CD4-positive, alpha-beta T cell treated with Interleukin-6 for 4 hours (primary cell): ENCODE measurements around the gene HSPA1A.
"Not testable (repeated sequence)": the region's sequence is repeated elsewhere in the genome, so short reads cannot be mapped to it uniquely, and the experiment has no call there.

Experiments
- DNase-seq: peaks from one replicate; pipeline ENCODE4 v3.0.0-alpha.2; 2020; ENCODE audit warnings: mixed read lengths

HSPA1A gene

GRCh38 chr6:31836474-31837368 lies 21.4 kb downstream of the HSPA1A start:
- peak; percentile 20 for DNase-seq

GRCh38 chr6:31837369-31838113 lies 22.2 kb downstream of the HSPA1A start:
- peak; percentile 10 for DNase-seq

GRCh38 chr6:31838114-31838553 lies 22.8 kb downstream of the HSPA1A start:
- DNase-seq, result not testable (repeated sequence)

GRCh38 chr6:31838968-31839367 lies 23.6 kb downstream of the HSPA1A start:
- DNase-seq, result no peak

- not testable (repeated sequence) for DNase-seq
These were observed 24.4 kb downstream of the HSPA1A start for GRCh38 chr6:31839779-31840126.

- no peak for DNase-seq
These were observed 26.7 kb downstream of the HSPA1A start for GRCh38 chr6:31842053-31842452.

GRCh38 chr6:31844507-31844906 lies 29.2 kb downstream of the HSPA1A start:
- no peak for DNase-seq

- no peak for DNase-seq
These were observed 32.1 kb downstream of the HSPA1A start for GRCh38 chr6:31847276-31847978.

- no peak for DNase-seq
These were observed 35.6 kb downstream of the HSPA1A start for GRCh38 chr6:31850765-31851484.

- DNase-seq, result no peak
These were observed 36.1 kb downstream of the HSPA1A start for GRCh38 chr6:31851485-31851832.

GRCh38 chr6:31851980-31852718 lies 36.8 kb downstream of the HSPA1A start:
- DNase-seq, result not testable (repeated sequence)

GRCh38 chr6:31857774-31858173 lies 42.4 kb downstream of the HSPA1A start:
- not testable (repeated sequence) for DNase-seq

GRCh38 chr6:31858707-31859106 lies 43.4 kb downstream of the HSPA1A start:
- no peak for DNase-seq

GRCh38 chr6:31859923-31860322 lies 44.6 kb downstream of the HSPA1A start:
- no peak for DNase-seq

GRCh38 chr6:31860349-31860748 lies 45.0 kb downstream of the HSPA1A start:
- DNase-seq, result no peak

- no peak for DNase-seq
These were observed 45.8 kb downstream of the HSPA1A start for GRCh38 chr6:31861150-31861549.

- no peak for DNase-seq
These were observed 46.6 kb downstream of the HSPA1A start for GRCh38 chr6:31861919-31862343.

- DNase-seq, result peak; percentile 99
These were observed 47.2 kb downstream of the HSPA1A start, which contains the start of gene NEU1 for GRCh38 chr6:31862344-31863235. Gene NEU1, minus strand, starts transcription at chr6:31862821. Its CDS starts 45 bp downstream, at chr6:31862776.

- not testable (repeated sequence) for DNase-seq
These were observed 48.8 kb downstream of the HSPA1A start for GRCh38 chr6:31864123-31864562.

- no peak for DNase-seq
These were observed 49.5 kb downstream of the HSPA1A start for GRCh38 chr6:31864818-31865204.
